Measurements from ENCODE around the gene DAGLA. TPM values are rescaled to one million over a fixed set of nuclear protein-coding genes. Genes with fewer than 3 reads are reported as not detected.

The DAGLA gene
- total RNA-seq, 2 experiments from 2014 or later = 0.52 to 0.73 TPM

DNA sequence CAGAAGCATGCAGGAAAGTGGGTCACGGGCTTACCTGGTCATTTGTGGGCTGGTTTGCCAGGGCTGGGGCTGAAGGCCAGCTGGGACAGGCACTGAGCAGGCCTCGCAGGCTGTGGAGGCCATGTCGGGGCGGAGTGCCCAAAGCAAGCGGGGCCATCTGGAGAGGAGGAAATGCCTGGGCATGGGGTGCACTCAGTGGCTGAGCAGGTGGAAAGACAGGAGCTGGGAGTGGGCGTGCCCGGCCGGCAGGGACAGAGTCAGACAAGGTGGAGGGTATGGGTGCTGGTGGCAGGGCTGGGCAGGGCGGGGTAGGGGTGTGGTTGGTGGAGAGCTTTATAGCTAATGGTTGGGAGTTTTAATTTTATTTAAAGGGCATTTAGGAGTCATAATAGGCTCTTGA is 27.4 kb downstream of the DAGLA start:
- CTCF ChIA-PET = no interaction called here
- no peak for DNase-seq
- Mint-ChIP-seq H3K27me3 (no peaks in the 10 kb centered on the region), H3K36me3 (ENCODE audit: low read depth) (no peaks in the 10 kb centered on the region), H3K27ac (no peak overlapping the region), H3K4me3 (no peak overlapping the region), H3K4me1 (ENCODE audit: low read depth) (no peaks in the 10 kb centered on the region), H3K9me3 (no peaks in the 10 kb centered on the region)
- Histone ChIP-seq H3K4me1 (ENCODE audit: insufficient read depth, low read length) (peaks cover 4% of the 10 kb centered on the region), H3K9me3 (ENCODE audit: control insufficient read depth in 1 of 2, insufficient read depth in 1 of 2, low read length in 2 of 2) (no peaks in the 10 kb centered on the region), H3K27me3 (ENCODE audit: control insufficient read depth in 1 of 2, insufficient read depth in 2 of 2, low read length in 2 of 2) (no peaks in the 10 kb centered on the region), H3K36me3 (ENCODE audit: insufficient read depth, low read length) (no peaks in the 10 kb centered on the region), H3K4me3 (ENCODE audit: low read length) (no peak overlapping the region), H3K27ac (ENCODE audit: low read depth in 1 of 2, low read length in 2 of 2) (no peak overlapping the region)
- no peak for ATAC-seq (ENCODE audit: poor library complexity)
- no peak for TF ChIP-seq CTCF (IDR thresholded peaks at IDR 0.05)
- intact Hi-C loops (cut with DNase I, micrococcal nuclease) = no loop called here
- POLR2A ChIA-PET = no interaction called here

DNA sequence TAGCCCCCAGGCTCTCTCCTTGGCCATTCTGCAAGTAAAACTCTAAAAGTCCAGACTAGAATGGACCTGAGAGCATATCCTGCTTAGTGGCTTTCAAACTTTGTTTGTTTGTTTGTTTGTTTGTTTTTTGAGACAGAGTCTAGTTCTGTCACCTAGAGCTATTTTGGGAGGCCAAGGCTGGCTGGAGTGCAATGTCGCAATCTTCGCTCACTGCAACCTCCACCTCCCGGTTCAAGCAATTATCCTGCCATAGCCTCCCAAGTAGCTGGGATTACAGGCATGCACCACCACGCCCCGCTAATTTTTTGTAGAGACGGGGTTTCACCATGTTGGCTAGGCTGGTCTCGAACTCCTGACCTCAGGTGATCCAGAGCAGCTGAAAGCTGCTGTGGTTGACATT is 28.9 kb downstream of the DAGLA start:
- Mint-ChIP-seq H3K4me1 (ENCODE audit: low read depth) (no peaks in the 10 kb centered on the region), H3K4me3 (no peak overlapping the region), H3K27ac (no peak overlapping the region), H3K27me3 (no peaks in the 10 kb centered on the region), H3K36me3 (ENCODE audit: low read depth) (no peaks in the 10 kb centered on the region), H3K9me3 (no peaks in the 10 kb centered on the region)
- no peak for TF ChIP-seq CTCF (IDR thresholded peaks at IDR 0.05)
- no peak overlapping the region for H3K4me3 ChIP-seq (ENCODE audit: low read length)
- no peaks in the 10 kb centered on the region for H3K9me3 ChIP-seq (ENCODE audit: control insufficient read depth in 1 of 2, insufficient read depth in 1 of 2, low read length in 2 of 2)
- no peaks in the 10 kb centered on the region for H3K4me1 ChIP-seq (ENCODE audit: insufficient read depth, low read length)
- no peaks in the 10 kb centered on the region for H3K27me3 ChIP-seq (ENCODE audit: control insufficient read depth in 1 of 2, insufficient read depth in 2 of 2, low read length in 2 of 2)
- H3K36me3 ChIP-seq (ENCODE audit: insufficient read depth, low read length) = no peaks in the 10 kb centered on the region
- POLR2A ChIA-PET = no interaction called here
- ATAC-seq (ENCODE audit: poor library complexity) (no peak), DNase-seq (no peak)
- CTCF ChIA-PET = no interaction called here
- no peak overlapping the region for H3K27ac ChIP-seq (ENCODE audit: low read depth in 1 of 2, low read length in 2 of 2)
- intact Hi-C loops (cut with DNase I, micrococcal nuclease) = no loop called here

- Mint-ChIP-seq H3K27ac (no peak overlapping the region), H3K27me3 (no peaks in the 10 kb centered on the region)
- CTCF ChIA-PET = no interaction called here
These were observed 29.4 kb downstream of the DAGLA start for GRCh38 chr11:61709572-61709971.

More at GRCh38 chr11:61709572-61709971, 29.4 kb downstream of the DAGLA start:
- Mint-ChIP-seq H3K9me3 (no peaks in the 10 kb centered on the region), H3K4me3 (no peak overlapping the region), H3K36me3 (ENCODE audit: low read depth) (no peaks in the 10 kb centered on the region), H3K4me1 (ENCODE audit: low read depth) (no peaks in the 10 kb centered on the region)
- H3K9me3 ChIP-seq (ENCODE audit: control insufficient read depth in 1 of 2, insufficient read depth in 1 of 2, low read length in 2 of 2) = no peaks in the 10 kb centered on the region
- H3K27me3 ChIP-seq (ENCODE audit: control insufficient read depth in 1 of 2, insufficient read depth in 2 of 2, low read length in 2 of 2) = no peaks in the 10 kb centered on the region
- intact Hi-C loops (cut with DNase I, micrococcal nuclease) = no loop called here
- POLR2A ChIA-PET = no interaction called here
- no peak overlapping the region for H3K27ac ChIP-seq (ENCODE audit: low read depth in 1 of 2, low read length in 2 of 2)
- no peak for TF ChIP-seq CTCF (IDR thresholded peaks at IDR 0.05)
- H3K4me1 ChIP-seq (ENCODE audit: insufficient read depth, low read length) = no peaks in the 10 kb centered on the region
- ATAC-seq (ENCODE audit: poor library complexity) (no peak), DNase-seq (no peak)
- H3K36me3 ChIP-seq (ENCODE audit: insufficient read depth, low read length) = no peaks in the 10 kb centered on the region
- H3K4me3 ChIP-seq (ENCODE audit: low read length) = no peak overlapping the region

All from CD4-positive, alpha-beta T cell (primary cell).